SK-N-SH (cell line): ENCODE measurements around the gene SYCE1. TPM values are rescaled to one million over a fixed set of nuclear protein-coding genes. Genes with fewer than 3 reads are reported as not detected.

Experiments
- CTCF ChIA-PET: fragments of 300-600, 350-600 bp; formaldehyde crosslinking; extraction: SDS; loops from one replicate; lab custom pipeline; 2021; lab: Yijun Ruan, JAX
- POLR2A ChIA-PET: fragments of 350-600 bp; sonication (Branson Sonifier 250); formaldehyde crosslinking; extraction: SDS; loops from one replicate; lab custom pipeline; 2020; ENCODE audit warnings: antibody characterized with exemption, inconsistent platforms; lab: Yijun Ruan, JAX
- DNase-seq: peaks from one replicate; pipeline ENCODE4 v3.0.0; 2012
- H2AFZ ChIP-seq: fragments of 200-600 bp; sonication (generic); 2 replicates; pipeline ENCODE4 v1.8.1; 2016; ENCODE audit warnings: antibody characterized with exemption, mild to moderate bottlenecking, low read depth
- H3F3A ChIP-seq: fragments of 200-600 bp; sonication (generic); replicated peaks from 2 replicates; pipeline ENCODE3; 2016; ENCODE audit warnings: antibody characterized with exemption, mild to moderate bottlenecking; ENCODE audit not compliant: insufficient read depth
- H3K27ac ChIP-seq, 2 experiments: fragments of 200-500 bp in 1 of 2; fragments of 200-600 bp in 1 of 2; sonication (Bioruptor generic) in 1 of 2; sonication (generic), shearing (Covaris generic) in 1 of 2; 2 replicates each; pipeline versions ENCODE4 v1.5.1 to v1.6.1; 2014 to 2016; ENCODE audit warnings: low read depth in 2 of 2, inconsistent platforms in 1 of 2, low read length in 1 of 2, mild to moderate bottlenecking in 1 of 2, mixed read lengths in 1 of 2
- H3K27me3 ChIP-seq: fragments of 200-600 bp; sonication (generic), shearing (Covaris generic); 2 replicates; pipeline ENCODE4 v1.6.1; 2016; ENCODE audit warnings: mixed run types; ENCODE audit not compliant: insufficient read depth
- H3K36me3 ChIP-seq, 2 experiments: fragments of 200-500 bp in 1 of 2; fragments of 200-600 bp in 1 of 2; sonication (Bioruptor generic) in 1 of 2; sonication (generic) in 1 of 2; replicated peaks in 1 of 2; 2 replicates each; pipeline versions ENCODE3 to v1.5.1; 2014 to 2016; ENCODE audit warnings: low read length in 1 of 2, mild to moderate bottlenecking in 1 of 2; ENCODE audit not compliant: insufficient read depth in 2 of 2, control insufficient read depth in 1 of 2
- H3K4me1 ChIP-seq, 2 experiments: fragments of 200-500 bp in 1 of 2; fragments of 200-600 bp in 1 of 2; sonication (Bioruptor generic) in 1 of 2; sonication (generic), shearing (Covaris generic) in 1 of 2; 2 replicates each; pipeline versions ENCODE4 v1.5.1 to v1.6.1; 2014 to 2016; ENCODE audit warnings: low read depth in 1 of 2, low read length in 1 of 2, mixed run types in 1 of 2; ENCODE audit not compliant: insufficient read depth in 2 of 2, control insufficient read depth in 1 of 2
- H3K4me2 ChIP-seq: fragments of 200-600 bp; sonication (generic), shearing (Covaris generic); 2 replicates; pipeline ENCODE4 v1.6.1; 2017; ENCODE audit warnings: mixed run types
- H3K4me3 ChIP-seq, 2 experiments: fragments of 200-500 bp in 1 of 2; fragments of 200-600 bp in 1 of 2; sonication (Bioruptor generic) in 1 of 2; sonication (generic), shearing (Covaris generic) in 1 of 2; 2 replicates each; pipeline versions ENCODE4 v1.5.1 to v1.8.1; 2014 to 2016; ENCODE audit warnings: low read depth in 2 of 2, inconsistent platforms in 1 of 2, low read length in 1 of 2, mild to moderate bottlenecking in 1 of 2, mixed read lengths in 1 of 2, moderate library complexity in 1 of 2
- H3K79me2 ChIP-seq: fragments of 200-600 bp; sonication (generic); 2 replicates; pipeline ENCODE4 v1.8.1; 2017; ENCODE audit warnings: mild to moderate bottlenecking; ENCODE audit not compliant: insufficient read depth
- H3K9ac ChIP-seq: fragments of 200-600 bp; sonication (generic); 2 replicates; pipeline ENCODE4 v1.6.1; 2017; ENCODE audit warnings: mixed run types
- H3K9me2 ChIP-seq: fragments of 200-600 bp; sonication (generic); 2 replicates; pipeline ENCODE4 v1.6.1; 2017; ENCODE audit warnings: mixed run types
- H3K9me3 ChIP-seq: fragments of 200-600 bp; sonication (generic); 2 replicates; pipeline ENCODE4 v1.6.1; 2017; ENCODE audit warnings: mixed run types, mild to moderate bottlenecking, moderate library complexity
- H4K20me1 ChIP-seq: fragments of 200-600 bp; sonication (generic); 2 replicates; pipeline ENCODE4 v1.6.1; 2017; ENCODE audit warnings: mild to moderate bottlenecking, mixed run types; ENCODE audit not compliant: insufficient read depth
- CHD2 ChIP-seq: fragments of 150-350 bp; IDR thresholded peaks from 2 replicates; pipeline ENCODE4 v1.6.1; 2018; ENCODE audit warnings: low read length; ENCODE audit not compliant: partially characterized antibody
- ELF1 ChIP-seq: IDR thresholded peaks from 2 replicates; pipeline ENCODE4 v1.4.0; 2012
- EP300 ChIP-seq, 2 experiments: IDR thresholded peaks; 2 replicates each; pipeline versions ENCODE4 v1.4.0 to v1.6.1; 2012; ENCODE audit warnings: borderline replicate concordance in 1 of 2, low read depth in 1 of 2, low read length in 1 of 2
- EZH2phosphoT487 ChIP-seq: fragments of 200-600 bp; sonication (generic); IDR thresholded peaks from 2 replicates; pipeline ENCODE4 v1.6.1; 2017; ENCODE audit warnings: low read depth, mixed run types, mild to moderate bottlenecking, antibody characterized with exemption, moderate library complexity, borderline replicate concordance
- GABPA ChIP-seq: IDR thresholded peaks from 2 replicates; pipeline ENCODE4 v1.4.0; 2012; ENCODE audit warnings: low read depth, mild to moderate bottlenecking
- JUND ChIP-seq: IDR thresholded peaks from 2 replicates; pipeline ENCODE4 v1.4.0; 2012
- MAX ChIP-seq: IDR thresholded peaks from 2 replicates; pipeline ENCODE4 v1.4.0; 2012; ENCODE audit warnings: low read depth
- MXI1 ChIP-seq: IDR thresholded peaks from 2 replicates; pipeline ENCODE4 v1.6.1; 2012; ENCODE audit warnings: mild to moderate bottlenecking, low read depth, low read length, improper control_type of control experiment
- NRF1 ChIP-seq: IDR thresholded peaks from 2 replicates; pipeline ENCODE4 v1.6.1; 2012; ENCODE audit warnings: low read depth, mild to moderate bottlenecking, low read length
- RCOR1 ChIP-seq: fragments of 150-350 bp; IDR thresholded peaks from 2 replicates; pipeline ENCODE4 v1.6.1; 2017; ENCODE audit warnings: antibody characterized with exemption, low read length
- REST ChIP-seq: IDR thresholded peaks from 2 replicates; pipeline ENCODE4 v1.6.1; 2012; ENCODE audit warnings: mild to moderate bottlenecking, low read depth, low read length, moderate library complexity
- RXRA ChIP-seq: IDR thresholded peaks from 2 replicates; pipeline ENCODE4 v1.4.0; 2012; ENCODE audit warnings: low read depth, mild to moderate bottlenecking, borderline replicate concordance
- SIN3A ChIP-seq: IDR thresholded peaks from 2 replicates; pipeline ENCODE4 v1.6.1; 2012; ENCODE audit warnings: low read depth, mild to moderate bottlenecking, low read length, moderate library complexity, borderline replicate concordance
- TAF1 ChIP-seq: IDR thresholded peaks from 2 replicates; pipeline ENCODE4 v1.6.1; 2012; ENCODE audit warnings: low read depth, mild to moderate bottlenecking, low read length, moderate library complexity, borderline replicate concordance
- USF1 ChIP-seq: IDR thresholded peaks from 2 replicates; pipeline ENCODE4 v1.4.0; 2012; ENCODE audit warnings: low read depth, borderline replicate concordance
- WGBS: methylation state at CpG from one replicate; pipeline ENCODE4 v1.1.6; 2017; ENCODE audit warnings: low lambda C conversion rate; 5-methylcytosine and 5-hydroxymethylcytosine counted together
- polyA plus RNA-seq, 3 experiments: library from polyadenylated mRNA; depleted of rRNA; stranded (reverse); fragments of >200 nt; gene quantifications; 2 replicates each; pipeline ENCODE4 v1.2.3, GENCODE V29; 2012
- TF ChIP-seq, protein P1 (sequence below): fragments of 200-600 bp; sonication (generic); IDR thresholded peaks from 2 replicates; pipeline ENCODE4 v1.6.1; 2017; ENCODE audit warnings: antibody characterized with exemption, mild to moderate bottlenecking, moderate library complexity
- TF ChIP-seq, protein P2 (sequence below): IDR thresholded peaks from 2 replicates; pipeline ENCODE4 v1.4.0; 2012; ENCODE audit warnings: low read depth, borderline replicate concordance

SYCE1 gene
- polyA plus RNA-seq, 1 of the 3 experiments (the other 2 are of a cell fraction), result not detected

GRCh38 chr10:133567609-133568286 is 2.4 kb upstream of the SYCE1 start:
- no peak overlapping the region for H3K4me2 ChIP-seq
- no peaks in the 10 kb centered on the region for H4K20me1 ChIP-seq
- H3K36me3 ChIP-seq, result no peaks in the 10 kb centered on the region
- H3K4me1 ChIP-seq, result no peaks in the 10 kb centered on the region
- H3K79me2 ChIP-seq, result no peaks in the 10 kb centered on the region
- TF ChIP-seq ELF1 (no peak), REST (no peak), TAF1 (no peak), RXRA (no peak), MXI1 (no peak), NRF1 (no peak), MAX (no peak), EP300 (IDR thresholded peaks at IDR 0.05; ENCODE audit: borderline replicate concordance in 1 of 2, low read depth in 1 of 2, low read length in 1 of 2) (no peak), GABPA (no peak), USF1 (no peak), RCOR1 (no peak), CHD2 (no peak), EZH2phosphoT487 (no peak), JUND (no peak), SIN3A (no peak)
- TF ChIP-seq, protein P1, sequence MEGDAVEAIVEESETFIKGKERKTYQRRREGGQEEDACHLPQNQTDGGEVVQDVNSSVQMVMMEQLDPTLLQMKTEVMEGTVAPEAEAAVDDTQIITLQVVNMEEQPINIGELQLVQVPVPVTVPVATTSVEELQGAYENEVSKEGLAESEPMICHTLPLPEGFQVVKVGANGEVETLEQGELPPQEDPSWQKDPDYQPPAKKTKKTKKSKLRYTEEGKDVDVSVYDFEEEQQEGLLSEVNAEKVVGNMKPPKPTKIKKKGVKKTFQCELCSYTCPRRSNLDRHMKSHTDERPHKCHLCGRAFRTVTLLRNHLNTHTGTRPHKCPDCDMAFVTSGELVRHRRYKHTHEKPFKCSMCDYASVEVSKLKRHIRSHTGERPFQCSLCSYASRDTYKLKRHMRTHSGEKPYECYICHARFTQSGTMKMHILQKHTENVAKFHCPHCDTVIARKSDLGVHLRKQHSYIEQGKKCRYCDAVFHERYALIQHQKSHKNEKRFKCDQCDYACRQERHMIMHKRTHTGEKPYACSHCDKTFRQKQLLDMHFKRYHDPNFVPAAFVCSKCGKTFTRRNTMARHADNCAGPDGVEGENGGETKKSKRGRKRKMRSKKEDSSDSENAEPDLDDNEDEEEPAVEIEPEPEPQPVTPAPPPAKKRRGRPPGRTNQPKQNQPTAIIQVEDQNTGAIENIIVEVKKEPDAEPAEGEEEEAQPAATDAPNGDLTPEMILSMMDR, result no peak
- TF ChIP-seq, protein P2, sequence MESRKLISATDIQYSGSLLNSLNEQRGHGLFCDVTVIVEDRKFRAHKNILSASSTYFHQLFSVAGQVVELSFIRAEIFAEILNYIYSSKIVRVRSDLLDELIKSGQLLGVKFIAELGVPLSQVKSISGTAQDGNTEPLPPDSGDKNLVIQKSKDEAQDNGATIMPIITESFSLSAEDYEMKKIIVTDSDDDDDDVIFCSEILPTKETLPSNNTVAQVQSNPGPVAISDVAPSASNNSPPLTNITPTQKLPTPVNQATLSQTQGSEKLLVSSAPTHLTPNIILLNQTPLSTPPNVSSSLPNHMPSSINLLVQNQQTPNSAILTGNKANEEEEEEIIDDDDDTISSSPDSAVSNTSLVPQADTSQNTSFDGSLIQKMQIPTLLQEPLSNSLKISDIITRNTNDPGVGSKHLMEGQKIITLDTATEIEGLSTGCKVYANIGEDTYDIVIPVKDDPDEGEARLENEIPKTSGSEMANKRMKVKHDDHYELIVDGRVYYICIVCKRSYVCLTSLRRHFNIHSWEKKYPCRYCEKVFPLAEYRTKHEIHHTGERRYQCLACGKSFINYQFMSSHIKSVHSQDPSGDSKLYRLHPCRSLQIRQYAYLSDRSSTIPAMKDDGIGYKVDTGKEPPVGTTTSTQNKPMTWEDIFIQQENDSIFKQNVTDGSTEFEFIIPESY, result no peak
- no peak overlapping the region for H2AFZ ChIP-seq
- no peak overlapping the region for H3K4me3 ChIP-seq
- H3K27ac ChIP-seq, result no peak overlapping the region
- WGBS, result 30% methylated on average over 7 of the region's 29 CpGs
- peaks cover 2% of the 10 kb centered on the region for H3K9me3 ChIP-seq
- ChIA-PET CTCF (no interaction called here), POLR2A (no interaction called here)
- 0 out of 2 replicates have a peak, but pooled peaks cover 4% of the 10 kb centered on the region for H3K27me3 ChIP-seq
- no peaks in the 10 kb centered on the region for H3K9me2 ChIP-seq
- no peaks in the 10 kb centered on the region for H3F3A ChIP-seq
- DNase-seq, result no peak
- no peak overlapping the region for H3K9ac ChIP-seq
